Measurements from ENCODE around the gene IMPACT. TPM values are rescaled to one million over a fixed set of nuclear protein-coding genes. Genes with fewer than 3 reads are reported as not detected.
A peak's percentile ranks its signal among the peaks of the same experiment; 100 is the strongest.

The IMPACT gene, protein sequence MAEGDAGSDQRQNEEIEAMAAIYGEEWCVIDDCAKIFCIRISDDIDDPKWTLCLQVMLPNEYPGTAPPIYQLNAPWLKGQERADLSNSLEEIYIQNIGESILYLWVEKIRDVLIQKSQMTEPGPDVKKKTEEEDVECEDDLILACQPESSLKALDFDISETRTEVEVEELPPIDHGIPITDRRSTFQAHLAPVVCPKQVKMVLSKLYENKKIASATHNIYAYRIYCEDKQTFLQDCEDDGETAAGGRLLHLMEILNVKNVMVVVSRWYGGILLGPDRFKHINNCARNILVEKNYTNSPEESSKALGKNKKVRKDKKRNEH
- 16.6 and 17.7 TPM in 2 replicates for total RNA-seq

DNA sequence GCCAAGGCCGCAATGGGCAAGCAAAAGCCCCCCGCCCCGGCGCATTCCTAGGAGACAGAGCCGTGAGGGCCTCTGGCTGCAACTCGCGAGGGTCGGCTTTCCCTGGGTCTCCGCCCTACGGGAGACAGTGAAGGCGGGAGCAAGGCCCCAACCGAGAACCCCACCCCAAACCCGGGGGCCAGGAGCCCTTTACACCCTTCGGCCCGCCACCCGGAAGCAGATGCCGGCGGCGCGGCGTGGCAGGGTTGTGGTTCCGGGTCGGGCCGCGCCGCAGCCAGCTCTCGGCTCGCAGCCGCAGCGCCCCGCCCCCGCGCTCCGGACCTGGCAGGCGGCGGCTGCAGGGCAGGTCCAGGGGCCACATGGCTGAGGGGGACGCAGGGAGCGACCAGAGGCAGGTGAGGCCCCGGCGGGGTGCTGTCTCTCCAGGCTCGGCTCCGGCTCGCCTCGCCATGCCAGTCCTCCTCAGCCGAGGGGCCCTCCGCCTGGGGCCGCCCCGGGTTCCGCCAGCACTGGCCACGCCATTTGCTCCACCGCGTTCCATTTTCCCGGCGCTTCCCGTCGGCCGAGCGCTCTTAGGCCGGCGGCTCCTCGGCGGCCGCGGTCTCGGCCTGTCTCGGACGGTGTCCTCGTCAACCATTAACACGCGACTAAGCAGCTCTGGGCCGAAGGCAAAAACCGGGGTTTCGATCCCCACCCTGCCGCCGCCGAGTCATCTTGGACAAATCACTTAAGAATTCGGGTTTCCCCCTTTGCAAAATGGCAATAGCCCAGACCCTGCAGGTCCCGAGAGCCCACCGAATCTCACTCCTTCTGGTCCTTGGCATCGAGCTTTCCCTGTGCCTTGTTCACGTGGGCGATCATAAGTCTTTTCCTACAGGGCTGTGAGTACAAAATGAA is at the start of gene IMPACT:
TSS of gene IMPACT (plus strand) at position 273 of the 897 bp plus-strand sequence. CDS start at position 360, 87 bp downstream.
- peak; percentile 85 to 88 for DNase-seq (ENCODE audit: low read depth in 2 of 2)

DNA sequence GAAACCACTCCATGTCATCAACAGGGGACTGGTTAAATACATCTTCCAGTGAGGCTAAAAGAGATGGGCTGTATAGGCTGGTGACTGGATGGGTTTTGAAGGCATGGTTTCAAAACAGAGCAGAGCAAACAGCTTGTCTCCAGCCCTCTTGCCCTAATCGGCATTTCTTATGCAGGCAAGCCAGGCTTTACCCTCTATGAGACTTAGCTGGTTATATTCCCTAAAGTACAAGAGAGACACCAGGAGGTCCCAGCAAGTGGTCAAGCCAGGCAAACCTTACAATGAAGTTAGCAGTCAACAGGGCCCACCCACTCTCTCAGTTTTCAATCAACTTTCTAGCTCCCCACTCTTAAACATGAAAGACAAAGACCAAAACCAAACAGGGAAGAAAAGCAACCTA is 47.9 kb upstream of the IMPACT start:
- no peak for DNase-seq (ENCODE audit: low read depth in 2 of 2)

DNA sequence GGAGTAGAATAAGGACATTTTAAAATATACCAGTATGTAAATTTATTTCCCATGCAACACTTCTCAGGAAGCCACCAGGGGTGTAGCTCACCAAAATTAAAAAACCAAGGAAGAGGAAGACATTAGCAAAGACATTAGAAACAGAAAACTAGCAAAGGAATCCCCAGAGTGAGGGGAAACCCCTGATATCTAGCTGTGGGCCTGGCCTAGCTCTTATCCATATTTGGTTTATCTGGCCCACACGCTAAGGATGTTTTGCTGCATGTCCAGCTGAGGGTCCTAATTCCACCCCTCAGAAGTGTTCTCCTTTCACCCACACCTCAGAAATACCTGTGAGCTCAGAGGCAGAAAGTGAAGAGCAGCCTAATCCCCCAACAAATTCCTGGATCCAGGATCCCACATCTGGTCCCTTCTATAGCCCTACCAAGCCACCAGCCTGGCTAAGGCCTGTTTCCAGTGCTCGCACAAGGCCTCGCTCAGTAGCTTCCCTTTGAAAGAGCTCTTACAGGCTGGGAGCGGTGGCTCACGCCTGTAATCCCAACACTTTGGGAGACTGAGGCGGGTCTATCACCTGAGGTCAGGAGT is 46.2 kb upstream of the IMPACT start:
- no peak for DNase-seq (ENCODE audit: low read depth in 2 of 2)

DNA sequence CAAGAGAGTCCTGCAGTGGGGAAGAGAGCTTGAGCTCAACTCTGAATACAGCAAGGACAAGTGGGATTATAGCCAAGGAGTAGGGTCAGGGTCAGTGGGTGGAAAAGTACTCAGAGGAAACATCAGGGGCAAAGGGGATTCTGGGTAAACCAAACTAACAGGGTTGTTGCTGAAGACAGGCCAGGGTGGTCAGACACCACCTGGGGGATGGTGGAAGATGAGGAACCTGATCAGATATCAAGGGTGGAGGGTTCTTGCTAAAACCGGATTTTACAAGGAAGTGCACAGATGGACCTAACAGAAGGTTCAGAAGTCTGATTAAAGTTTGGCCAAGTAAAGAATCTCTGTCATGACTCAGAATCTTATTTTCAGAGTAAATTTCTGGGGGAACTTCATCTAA is 45.3 kb upstream of the IMPACT start:
- peak in 1 of 2 donors; percentile 25 for DNase-seq (ENCODE audit: low read depth in 2 of 2)

GRCh38 chr18:24386681-24387080 is 39.8 kb upstream of the IMPACT start:
- peak in 1 of 2 donors; percentile 38 for DNase-seq (ENCODE audit: low read depth in 2 of 2)

DNA sequence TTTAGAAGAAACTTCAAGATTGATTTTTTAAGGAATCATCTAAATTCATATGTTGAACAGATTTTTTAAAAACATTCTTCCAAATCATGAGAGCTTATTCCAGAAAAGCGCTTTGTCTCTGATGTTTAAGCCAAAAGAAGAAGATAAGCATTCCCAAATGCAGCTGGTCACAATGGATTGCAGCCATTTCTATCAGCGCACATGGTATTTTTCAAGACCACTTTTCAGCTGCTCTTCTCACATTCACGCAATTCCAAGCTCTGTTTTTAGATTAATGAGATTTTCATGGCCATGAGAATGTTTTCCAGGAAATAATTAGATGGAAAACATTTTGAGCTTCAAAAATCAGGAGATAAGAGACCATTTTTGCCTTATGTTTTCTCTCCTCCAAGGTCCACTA is 37.5 kb upstream of the IMPACT start:
- no peak for DNase-seq (ENCODE audit: low read depth in 2 of 2)

DNA sequence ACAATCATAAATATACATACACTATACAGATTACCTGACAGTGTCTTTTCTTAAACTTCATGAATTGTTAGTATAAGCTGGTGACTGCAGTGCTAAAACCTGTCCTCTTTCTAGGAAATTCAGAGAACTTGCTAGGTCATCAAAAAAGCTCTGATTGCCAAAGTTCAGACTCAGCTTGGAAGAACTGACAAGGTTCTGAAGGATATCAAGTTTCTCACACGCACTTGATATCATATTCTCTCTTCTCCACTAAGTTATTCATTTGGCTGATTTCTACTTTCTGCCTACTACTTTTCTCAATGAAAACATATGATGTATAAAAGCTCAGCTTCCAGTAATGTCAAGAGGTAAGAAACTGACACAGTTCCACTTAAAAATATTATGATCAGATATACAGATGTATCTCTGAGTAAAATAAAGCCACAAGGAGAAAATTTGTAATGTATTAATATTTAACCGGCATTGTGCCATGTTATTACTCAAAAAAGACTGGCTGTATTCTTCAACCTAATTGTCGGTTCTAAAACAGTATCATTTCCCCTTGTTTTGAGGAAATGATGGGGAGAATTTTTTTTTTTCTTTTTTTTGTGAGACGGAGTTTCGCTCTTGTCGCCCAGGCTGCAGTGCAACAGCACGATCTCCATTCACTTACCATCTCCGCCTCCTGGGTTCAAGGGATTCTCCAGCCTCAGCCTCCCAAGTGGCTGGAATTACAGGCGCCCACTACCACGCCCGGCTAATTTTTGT is 31.2 kb upstream of the IMPACT start:
- DNase-seq (ENCODE audit: low read depth in 2 of 2): no peak

GRCh38 chr18:24396082-24396633 is 30.3 kb upstream of the IMPACT start:
- no peak for DNase-seq (ENCODE audit: low read depth in 2 of 2)

DNA sequence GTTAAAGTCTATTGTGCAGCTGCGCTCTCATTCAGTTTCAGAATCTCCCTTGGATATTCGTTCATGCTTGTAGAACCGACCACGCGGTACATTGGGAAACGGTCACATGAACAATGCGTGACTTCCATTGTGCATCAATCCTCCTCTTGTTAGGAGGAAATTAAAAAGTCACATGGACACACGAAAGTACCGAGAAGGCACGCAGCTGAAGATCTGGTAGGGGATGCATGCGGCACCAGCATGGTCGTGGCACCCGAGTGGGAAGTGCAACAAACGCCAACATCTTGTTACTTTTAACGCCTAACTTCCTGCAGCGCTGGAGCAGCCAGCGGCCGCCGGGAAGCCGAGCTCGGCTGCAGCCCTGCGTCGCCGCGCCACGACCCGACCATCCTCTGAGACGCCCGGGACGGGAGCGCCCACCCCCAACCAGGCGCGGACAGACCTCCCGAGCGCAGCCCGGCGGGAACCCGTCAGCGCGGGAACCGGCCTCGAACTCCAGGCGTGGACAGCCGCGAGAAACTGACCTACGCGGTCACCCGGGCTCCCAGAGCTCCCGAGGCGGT is 29.3 kb upstream of the IMPACT start:
- peak; percentile 87 to 92 for DNase-seq (ENCODE audit: low read depth in 2 of 2)

DNA sequence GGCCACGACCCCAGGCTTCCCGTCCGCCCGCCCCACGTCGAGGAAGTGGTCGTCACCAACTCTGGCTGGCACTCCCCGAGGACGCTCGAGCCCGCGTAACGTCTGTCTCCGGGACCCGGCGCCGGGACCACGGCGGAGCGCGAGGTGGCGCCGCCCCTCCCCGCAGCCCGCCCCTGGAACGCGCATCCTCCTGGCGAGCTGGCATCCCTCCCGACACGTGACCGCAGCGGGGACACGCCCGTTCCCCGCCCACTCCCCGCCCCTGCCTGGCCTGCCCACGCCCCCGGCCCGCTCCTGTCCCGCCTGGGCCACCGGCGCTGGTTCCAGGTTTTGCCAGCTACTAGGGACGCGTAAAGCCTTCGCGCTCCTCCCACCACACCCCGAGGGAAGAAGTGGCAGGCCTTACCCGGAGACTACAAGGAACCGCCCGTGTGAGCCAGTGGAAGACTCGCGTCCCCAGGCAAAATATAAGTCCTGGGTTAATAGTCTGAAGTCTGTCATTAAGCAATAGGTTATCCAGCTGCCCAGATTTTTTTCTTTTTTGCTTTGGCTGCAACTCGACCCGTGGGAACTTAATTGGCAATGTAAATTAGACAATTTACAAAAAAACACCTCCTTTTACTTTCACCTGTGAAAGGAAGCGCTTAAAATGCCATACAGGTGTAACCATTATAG is 28.6 kb upstream of the IMPACT start, which contains the start of gene OSBPL1A:
TSS of gene OSBPL1A (minus strand) at position 131 of the 675 bp plus-strand sequence. CDS start 20,291 bp downstream, outside the sequence.
- DNase-seq (ENCODE audit: low read depth in 2 of 2): peak; percentile 93 to 97

GRCh38 chr18:24398540-24398939 is 27.9 kb upstream of the IMPACT start:
- DNase-seq (ENCODE audit: low read depth in 2 of 2): no peak

DNA sequence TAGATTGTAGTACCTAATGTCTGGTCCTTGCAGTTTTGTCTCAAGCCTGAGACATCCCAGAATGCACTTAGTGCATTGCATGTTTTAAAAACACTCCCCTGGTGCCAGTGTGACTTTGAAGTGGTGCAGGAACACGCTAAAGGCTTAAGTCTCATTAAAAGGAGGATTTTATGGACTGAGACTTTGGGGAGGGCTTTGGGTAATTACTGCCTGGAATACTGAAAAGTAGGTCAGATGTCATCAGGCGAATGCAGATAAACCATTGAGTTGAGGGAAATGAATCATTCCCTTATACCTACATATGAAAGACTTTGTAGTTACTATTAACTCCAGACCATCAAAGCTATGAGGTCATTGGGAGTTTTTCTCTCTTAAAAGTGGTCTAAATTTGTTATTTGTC is 25.9 kb upstream of the IMPACT start:
- DNase-seq (ENCODE audit: low read depth in 2 of 2): peak in 1 of 2 donors; percentile 5

DNA sequence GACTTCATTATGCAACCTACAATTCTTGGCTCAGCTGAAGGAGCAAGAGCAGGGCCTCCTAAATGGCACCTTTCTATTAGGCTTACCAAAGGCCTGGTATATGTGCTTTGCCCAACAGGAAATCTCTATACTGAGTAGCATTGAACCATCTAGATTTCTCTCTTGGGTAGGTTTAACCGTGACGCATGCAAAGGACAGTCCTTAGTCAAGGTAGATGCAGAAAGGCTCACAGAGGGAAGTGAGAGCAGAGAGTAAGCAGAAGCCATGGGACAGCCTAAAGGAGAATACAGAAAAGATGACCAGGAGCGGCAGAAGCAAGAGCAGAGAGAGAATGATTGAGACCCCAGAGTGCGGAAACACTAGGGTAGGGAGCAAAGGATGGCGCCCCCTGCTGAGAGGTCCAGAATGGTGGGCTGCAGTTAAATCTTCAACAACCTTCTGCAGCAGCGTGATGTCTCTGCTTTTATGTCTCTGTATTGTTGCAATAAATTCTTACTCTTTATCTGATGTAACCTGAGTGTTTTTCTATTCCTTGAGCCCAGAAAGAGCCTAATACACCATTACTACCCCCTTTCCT is 24.2 kb upstream of the IMPACT start:
- DNase-seq (ENCODE audit: low read depth in 2 of 2): peak in 1 of 2 donors; percentile 26

DNA sequence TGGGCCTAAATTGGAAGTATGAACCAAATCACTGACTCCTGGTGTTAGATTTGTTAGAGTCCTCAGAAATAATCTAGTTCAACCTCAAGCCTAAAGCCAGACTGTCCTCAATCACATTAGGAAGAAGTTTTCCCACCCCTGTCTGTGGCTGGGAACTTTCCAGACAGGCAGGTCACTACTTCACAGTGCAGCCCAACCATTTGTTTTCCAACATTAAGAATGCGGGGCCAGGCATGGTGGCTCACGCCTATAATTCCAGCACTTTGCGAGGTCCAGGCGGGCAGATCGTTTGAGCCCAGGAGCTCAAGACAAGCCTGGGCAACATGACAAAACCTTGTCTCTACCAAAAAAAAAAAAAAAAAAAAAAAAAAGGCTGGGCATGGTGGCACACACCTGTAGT is 23.4 kb upstream of the IMPACT start:
- no peak for DNase-seq (ENCODE audit: low read depth in 2 of 2)

DNA sequence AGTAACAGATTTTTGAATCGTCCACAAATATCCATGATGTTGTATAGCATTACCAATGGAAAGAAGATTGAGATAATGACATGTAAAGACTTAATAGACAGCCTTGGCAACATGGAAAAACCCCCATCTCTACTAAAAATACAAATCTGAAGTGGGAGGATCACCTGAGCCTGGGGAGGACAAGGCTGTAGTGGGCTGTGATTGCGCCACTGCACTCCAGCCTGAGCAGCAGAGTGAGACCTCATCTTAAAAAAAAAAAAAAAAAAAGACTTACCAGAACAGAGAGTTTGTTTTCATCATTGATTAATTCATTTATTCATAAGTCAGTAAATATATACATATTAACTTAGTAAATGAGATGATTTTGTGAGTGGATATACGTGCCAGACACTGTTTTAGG is 21.9 kb upstream of the IMPACT start:
- no peak for DNase-seq (ENCODE audit: low read depth in 2 of 2)

- DNase-seq (ENCODE audit: low read depth in 2 of 2): no peak
Observed at GRCh38 chr18:24408496-24408895, 18.0 kb upstream of the IMPACT start.

DNA sequence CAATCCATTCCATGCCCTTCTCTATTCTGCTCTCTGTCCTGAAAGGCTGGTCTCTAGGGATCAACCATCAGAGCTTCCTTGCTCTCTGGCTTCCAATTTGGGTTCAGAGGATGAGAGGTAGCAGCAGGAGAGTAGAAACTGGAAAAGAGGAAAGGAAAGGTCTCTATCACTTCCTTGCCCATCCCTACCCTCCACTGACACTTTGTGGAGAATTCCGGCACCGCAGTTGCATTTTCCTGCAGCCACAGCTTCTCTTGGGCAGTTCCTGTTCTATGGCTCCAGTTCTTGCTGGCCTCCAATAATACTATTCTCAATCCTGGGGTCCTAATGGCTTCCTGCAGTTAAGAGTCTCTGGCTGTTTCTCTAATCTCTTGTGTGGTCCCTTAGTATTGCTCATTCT is 13.3 kb upstream of the IMPACT start:
- peak; percentile 5 to 31 for DNase-seq (ENCODE audit: low read depth in 2 of 2)

DNA sequence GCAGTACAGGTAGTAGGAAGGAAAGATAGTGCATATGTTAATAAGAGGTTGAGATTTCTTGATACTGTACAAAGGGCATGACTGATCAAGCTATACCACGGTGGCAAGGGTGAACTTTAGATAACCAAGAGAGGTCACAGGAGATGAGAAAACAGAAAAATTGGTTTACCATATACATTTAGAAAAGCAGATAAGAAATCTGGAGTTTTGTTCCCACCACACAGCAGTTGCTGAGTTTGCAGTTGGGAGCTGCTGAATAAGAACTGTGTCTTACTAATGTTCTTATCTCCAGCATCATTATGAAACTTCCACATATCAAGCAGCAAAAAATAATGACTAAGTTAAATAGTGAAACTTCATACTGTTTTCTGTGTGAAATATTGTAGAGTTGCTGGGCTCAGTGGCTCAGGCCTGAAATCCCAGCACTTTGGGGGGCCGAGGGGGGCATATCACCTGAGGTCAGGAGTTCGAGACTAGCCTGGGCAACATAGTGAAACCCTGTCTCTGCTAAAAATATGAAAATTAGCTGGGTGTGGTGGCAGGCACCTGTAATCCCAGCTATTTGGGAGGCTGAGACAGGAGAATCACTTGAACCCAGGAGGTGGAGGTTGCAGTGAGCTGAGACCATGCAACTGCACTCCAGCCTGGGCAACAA is 12.0 kb upstream of the IMPACT start:
- DNase-seq (ENCODE audit: low read depth in 2 of 2): no peak

- DNase-seq (ENCODE audit: low read depth in 2 of 2): no peak
Observed at GRCh38 chr18:24417480-24417879, 9.0 kb upstream of the IMPACT start.
